Activated T-cell treated with anti-CD3 and anti-CD28 coated beads, Interleukin-2, amount 50 U/mL, for 72 hours (primary cell): ENCODE data around the gene PKD1L1. TPM values are rescaled to one million over a fixed set of nuclear protein-coding genes. Genes with fewer than 3 reads are reported as not detected.
A peak's percentile ranks its signal among the peaks of the same experiment; 100 is the strongest.

ENCODE experiments used
- ATAC-seq, 2 donors: fragments of 150-1000 bp; cut with Tn5 transposase; replicated peaks in 1 of 2; 2 replicates each; pipeline ENCODE4 v1.10.0; 2021; ENCODE audit warnings: moderate library complexity in 2 of 2, mild to moderate bottlenecking in 1 of 2
- DNase-seq, 2 donors: peaks; one replicate each; pipeline ENCODE4 v3.0.0; 2021 to 2022; ENCODE audit warnings: mixed read lengths in 1 of 2
- H3K27ac Mint-ChIP-seq: one replicate; pipeline ENCODE4 v1.8.0; 2022; ENCODE audit warnings: mild to moderate bottlenecking, moderate library complexity, mixed read lengths
- H3K27me3 Mint-ChIP-seq: one replicate; pipeline ENCODE4 v1.8.0; 2022; ENCODE audit warnings: low read depth, mixed read lengths
- H3K36me3 Mint-ChIP-seq, 2 donors: one replicate each; pipeline ENCODE4 v1.8.0; 2022; ENCODE audit warnings: mixed read lengths in 2 of 2, mild to moderate bottlenecking in 1 of 2; ENCODE audit not compliant: insufficient read depth in 2 of 2
- H3K4me1 Mint-ChIP-seq: one replicate; pipeline ENCODE4 v1.8.0; 2022; ENCODE audit warnings: low read depth, mixed read lengths
- H3K4me3 Mint-ChIP-seq, 2 donors: one replicate each; pipeline ENCODE4 v1.8.0; 2022; ENCODE audit warnings: mild to moderate bottlenecking in 2 of 2, mixed read lengths in 2 of 2, moderate library complexity in 2 of 2
- H3K9me3 Mint-ChIP-seq, 2 donors: one replicate each; pipeline ENCODE4 v1.8.0; 2022; ENCODE audit warnings: mixed read lengths in 2 of 2
- total RNA-seq, 2 donors: library from RNA; stranded (reverse); gene quantifications; one replicate each; pipeline ENCODE4 v1.2.3, GENCODE V29; 2022

Gene PKD1L1
- total RNA-seq, 2 donors from 2014 or later = 0.10 to 0.35 TPM

- H3K27ac Mint-ChIP-seq = no peak overlapping the region
Observed at GRCh38 chr7:47901542-47901941, 46.7 kb downstream of the PKD1L1 start.

DNA sequence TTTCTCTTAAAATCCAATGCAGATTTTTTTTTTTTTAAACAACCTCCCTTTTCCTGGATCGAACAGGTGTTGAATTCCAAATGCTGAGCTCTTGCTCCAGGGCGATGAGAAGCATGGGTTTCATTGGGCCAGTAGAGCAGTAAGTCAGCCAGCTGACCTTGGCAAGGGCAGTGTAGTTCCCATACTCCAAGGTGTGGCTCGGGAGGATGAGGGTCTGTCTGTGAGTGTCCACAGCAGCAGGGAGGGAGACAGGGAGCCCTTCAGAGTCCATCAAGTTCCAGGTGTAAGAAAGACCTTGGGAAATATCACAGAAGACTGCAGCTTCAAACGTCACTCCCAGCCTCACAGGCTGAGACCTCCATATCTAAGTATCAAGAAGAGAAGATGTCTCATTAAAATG, 50.4 kb downstream of the PKD1L1 start:
- H3K9me3 Mint-ChIP-seq = no peaks in the 10 kb centered on the region
- H3K27me3 Mint-ChIP-seq = peaks cover 13% of the 10 kb centered on the region
- ATAC-seq = no peak
- no peaks in the 10 kb centered on the region for H3K36me3 Mint-ChIP-seq
- no peak for DNase-seq
- H3K27ac Mint-ChIP-seq = no peak overlapping the region
- no peaks in the 10 kb centered on the region for H3K4me1 Mint-ChIP-seq
- H3K4me3 Mint-ChIP-seq = no peak overlapping the region

More at GRCh38 chr7:47901542-47901941, 46.7 kb downstream of the PKD1L1 start:
- Mint-ChIP-seq H3K27me3 (peaks cover 12% of the 10 kb centered on the region), H3K9me3 (no peaks in the 10 kb centered on the region), H3K4me3 (no peak overlapping the region), H3K4me1 (no peaks in the 10 kb centered on the region), H3K36me3 (no peaks in the 10 kb centered on the region)
- ATAC-seq (no peak), DNase-seq (no peak)

GRCh38 chr7:47896809-47897423, 51.4 kb downstream of the PKD1L1 start:
- DNase-seq (no peak), ATAC-seq (no peak)
- Mint-ChIP-seq H3K36me3 (no peaks in the 10 kb centered on the region), H3K4me3 (no peak overlapping the region), H3K27me3 (peaks cover 18% of the 10 kb centered on the region), H3K4me1 (no peaks in the 10 kb centered on the region), H3K9me3 (no peaks in the 10 kb centered on the region), H3K27ac (no peak overlapping the region)

- Mint-ChIP-seq H3K4me3 (no peak overlapping the region), H3K27me3 (peaks cover 20% of the 10 kb centered on the region), H3K9me3 (no peaks in the 10 kb centered on the region), H3K36me3 (no peaks in the 10 kb centered on the region), H3K4me1 (no peaks in the 10 kb centered on the region), H3K27ac (no peak overlapping the region)
- no peak for ATAC-seq
- no peak for DNase-seq
Observed at GRCh38 chr7:47895026-47895425, 53.2 kb downstream of the PKD1L1 start.

DNA sequence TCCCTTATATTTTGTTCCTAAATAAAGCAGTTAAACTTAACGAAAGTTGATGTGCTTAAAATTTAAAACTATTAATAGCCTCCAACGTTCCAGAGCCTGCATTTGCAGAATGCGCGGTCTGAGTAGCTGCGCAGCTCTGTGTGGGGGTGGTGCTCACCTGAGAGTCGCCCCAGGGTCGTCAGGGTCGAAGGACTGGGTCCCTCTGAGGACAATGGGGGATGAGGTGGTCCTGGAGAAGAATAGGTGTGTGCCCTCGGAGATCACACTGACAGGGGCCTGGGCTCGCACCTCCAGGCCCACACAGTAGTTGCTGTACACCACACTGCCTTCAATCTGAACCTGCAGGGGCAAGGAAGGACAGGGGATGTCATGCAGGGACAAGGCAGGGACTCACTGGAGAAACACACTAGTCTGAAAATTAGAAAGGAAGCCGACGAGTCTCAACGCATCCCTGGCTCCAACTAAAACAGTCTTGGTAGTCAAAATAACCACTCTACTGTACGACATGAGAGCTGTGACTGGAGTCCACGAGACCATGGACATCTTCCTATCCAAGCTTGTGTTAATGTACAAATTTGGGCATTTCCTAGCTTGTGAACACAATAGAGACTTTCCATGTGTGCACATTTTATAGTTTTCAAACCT, 54.4 kb downstream of the PKD1L1 start:
- no peaks in the 10 kb centered on the region for H3K9me3 Mint-ChIP-seq
- H3K4me3 Mint-ChIP-seq = no peak overlapping the region
- ATAC-seq (no peak), DNase-seq (no peak)
- H3K27me3 Mint-ChIP-seq = peaks cover 20% of the 10 kb centered on the region
- no peak overlapping the region for H3K27ac Mint-ChIP-seq
- H3K4me1 Mint-ChIP-seq = no peaks in the 10 kb centered on the region
- no peaks in the 10 kb centered on the region for H3K36me3 Mint-ChIP-seq

- H3K9me3 Mint-ChIP-seq = no peaks in the 10 kb centered on the region
- no peaks in the 10 kb centered on the region for H3K36me3 Mint-ChIP-seq
- no peak overlapping the region for H3K4me3 Mint-ChIP-seq
- no peak overlapping the region for H3K27ac Mint-ChIP-seq
- H3K27me3 Mint-ChIP-seq = peaks cover 20% of the 10 kb centered on the region
- no peak for ATAC-seq
- peak in 1 of 2 donors; percentile 11 for DNase-seq
- H3K4me1 Mint-ChIP-seq = no peaks in the 10 kb centered on the region
Observed at GRCh38 chr7:47893238-47893637, 55.0 kb downstream of the PKD1L1 start.

DNA sequence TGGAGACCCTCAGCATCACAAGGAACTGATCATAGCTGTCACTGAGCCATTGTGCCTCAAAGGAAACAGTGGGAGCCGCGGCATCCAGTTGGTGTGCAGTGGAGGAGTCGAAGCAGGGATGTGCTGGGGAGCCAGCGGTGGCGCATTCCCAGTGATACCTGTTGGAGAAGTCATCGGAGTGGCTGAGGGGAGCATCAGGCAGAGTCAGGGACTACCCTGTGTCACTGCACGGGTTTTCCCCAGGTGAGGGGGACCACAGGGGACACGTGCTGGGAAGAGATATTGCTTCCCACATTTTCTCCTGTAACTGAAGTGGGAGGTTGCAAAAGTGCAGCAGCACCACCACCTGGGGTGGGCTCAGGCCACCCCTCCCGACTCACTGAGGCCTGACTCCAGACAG, 57.7 kb downstream of the PKD1L1 start:
- Mint-ChIP-seq H3K9me3 (no peaks in the 10 kb centered on the region), H3K27me3 (peaks cover 7% of the 10 kb centered on the region), H3K4me1 (no peaks in the 10 kb centered on the region), H3K4me3 (no peak overlapping the region), H3K27ac (no peak overlapping the region), H3K36me3 (no peaks in the 10 kb centered on the region)
- ATAC-seq = no peak
- DNase-seq = no peak

DNA sequence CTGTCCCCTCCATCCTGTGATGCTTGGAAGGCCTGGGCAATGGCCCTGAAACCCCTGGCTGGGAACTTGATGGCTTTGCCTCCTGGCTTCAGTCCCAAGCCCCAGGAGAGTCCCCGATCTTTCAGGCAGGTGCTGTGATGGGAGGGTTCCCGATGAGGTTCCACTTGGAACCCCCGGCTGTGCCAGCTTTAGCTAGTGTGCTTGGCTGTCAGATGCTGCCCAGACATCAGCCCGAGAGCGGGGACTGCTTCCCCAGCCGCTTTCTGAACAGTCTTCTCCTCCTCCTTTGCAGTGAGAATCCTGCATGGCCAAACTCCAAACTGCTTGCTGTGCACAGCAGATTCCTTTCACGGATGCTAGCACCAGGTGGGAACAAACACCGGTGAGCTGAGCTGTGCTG, 58.1 kb downstream of the PKD1L1 start:
- no peak for DNase-seq
- Mint-ChIP-seq H3K27me3 (peaks cover 7% of the 10 kb centered on the region), H3K36me3 (no peaks in the 10 kb centered on the region), H3K4me1 (peaks cover 1% of the 10 kb centered on the region), H3K4me3 (no peak overlapping the region), H3K9me3 (no peaks in the 10 kb centered on the region), H3K27ac (no peak overlapping the region)
- ATAC-seq = no peak

DNA sequence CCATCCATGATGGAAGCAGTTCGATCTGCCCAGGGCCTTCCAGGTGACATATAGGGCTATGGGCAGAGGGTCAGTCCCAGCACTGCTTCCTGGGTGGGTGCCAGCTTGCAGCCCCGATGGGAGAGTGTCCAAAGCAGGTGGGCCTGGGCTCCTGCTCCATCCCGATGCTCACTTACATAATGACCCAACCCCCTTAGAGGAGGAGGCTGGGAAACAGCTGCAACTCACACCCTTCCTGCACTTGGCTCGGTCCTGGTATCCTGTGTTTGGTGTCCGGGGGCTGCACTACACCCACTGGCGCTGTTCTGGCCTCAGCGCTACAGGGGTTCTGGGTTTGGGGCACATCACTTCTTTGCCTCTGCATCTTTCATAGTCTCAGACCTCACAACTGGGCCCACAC, 58.5 kb downstream of the PKD1L1 start:
- H3K36me3 Mint-ChIP-seq = no peaks in the 10 kb centered on the region
- no peak overlapping the region for H3K4me3 Mint-ChIP-seq
- DNase-seq (no peak), ATAC-seq (no peak)
- peaks cover 7% of the 10 kb centered on the region for H3K27me3 Mint-ChIP-seq
- H3K4me1 Mint-ChIP-seq = peaks cover 5% of the 10 kb centered on the region
- H3K27ac Mint-ChIP-seq = no peak overlapping the region
- no peaks in the 10 kb centered on the region for H3K9me3 Mint-ChIP-seq

GRCh38 chr7:47888371-47889265, 59.6 kb downstream of the PKD1L1 start:
- H3K4me1 Mint-ChIP-seq = peaks cover 6% of the 10 kb centered on the region
- no peak overlapping the region for H3K27ac Mint-ChIP-seq
- no peak for DNase-seq
- no peaks in the 10 kb centered on the region for H3K9me3 Mint-ChIP-seq
- no peak for ATAC-seq
- H3K36me3 Mint-ChIP-seq = no peaks in the 10 kb centered on the region
- no peak overlapping the region for H3K4me3 Mint-ChIP-seq
- H3K27me3 Mint-ChIP-seq = peaks cover 7% of the 10 kb centered on the region

- no peak overlapping the region for H3K4me3 Mint-ChIP-seq
- no peak overlapping the region for H3K27ac Mint-ChIP-seq
- no peaks in the 10 kb centered on the region for H3K9me3 Mint-ChIP-seq
- ATAC-seq (no peak), DNase-seq (no peak)
- H3K36me3 Mint-ChIP-seq = no peaks in the 10 kb centered on the region
- H3K27me3 Mint-ChIP-seq = peaks cover 4% of the 10 kb centered on the region
- peaks cover 6% of the 10 kb centered on the region for H3K4me1 Mint-ChIP-seq
Observed at GRCh38 chr7:47887016-47887640, 61.1 kb downstream of the PKD1L1 start.

DNA sequence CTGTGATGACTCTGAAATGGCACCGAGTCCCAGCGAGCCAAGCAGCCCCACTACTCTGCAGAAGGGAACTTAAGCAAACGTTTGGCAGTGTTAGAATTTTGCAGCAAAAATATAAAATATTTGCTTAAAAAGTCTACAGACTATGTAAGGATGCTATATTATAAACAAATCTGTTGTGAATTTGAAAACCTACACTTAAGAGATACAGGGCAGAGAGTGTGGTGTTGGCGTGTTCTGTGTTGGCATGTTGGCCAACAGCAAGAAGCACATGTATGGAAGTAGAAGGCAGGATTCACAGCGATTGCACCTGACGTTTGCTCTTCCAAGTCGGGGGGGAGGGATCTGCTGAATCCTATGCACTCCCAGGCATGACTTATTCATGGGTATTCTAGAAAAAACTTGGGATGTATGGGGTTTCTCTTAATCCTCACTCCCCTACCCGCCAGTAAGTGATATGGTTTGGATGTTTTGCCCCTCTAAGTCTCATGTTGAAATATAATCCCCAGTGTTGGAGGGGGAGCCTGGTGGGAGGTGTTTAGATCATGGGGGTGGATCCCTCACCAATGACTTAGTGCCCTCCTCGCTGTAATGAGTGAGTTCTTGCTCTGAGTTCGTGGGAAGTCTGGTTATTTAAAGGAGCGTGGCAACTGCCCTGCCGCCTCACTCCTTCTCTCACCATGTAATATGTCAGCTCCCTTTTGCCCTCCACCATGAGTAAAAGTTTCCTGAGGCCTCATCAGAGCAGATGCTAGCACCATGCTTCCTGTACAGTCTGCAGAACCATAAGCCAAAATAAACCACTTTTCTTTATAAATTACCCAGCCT, 62.1 kb downstream of the PKD1L1 start:
- no peak overlapping the region for H3K27ac Mint-ChIP-seq
- no peak overlapping the region for H3K4me3 Mint-ChIP-seq
- no peaks in the 10 kb centered on the region for H3K9me3 Mint-ChIP-seq
- ATAC-seq = no peak
- H3K4me1 Mint-ChIP-seq = peaks cover 6% of the 10 kb centered on the region
- H3K27me3 Mint-ChIP-seq = no peaks in the 10 kb centered on the region
- no peaks in the 10 kb centered on the region for H3K36me3 Mint-ChIP-seq
- DNase-seq = no peak
